Measurements from ENCODE around the gene RNF212. TPM values are rescaled to one million over a fixed set of nuclear protein-coding genes. Genes with fewer than 3 reads are reported as not detected.

The RNF212 gene
- total and polyA plus RNA-seq, 2 of the 13 experiments (the other 11 are each of a cell fraction or from before 2014, with no cell fraction given) = not detected

DNA sequence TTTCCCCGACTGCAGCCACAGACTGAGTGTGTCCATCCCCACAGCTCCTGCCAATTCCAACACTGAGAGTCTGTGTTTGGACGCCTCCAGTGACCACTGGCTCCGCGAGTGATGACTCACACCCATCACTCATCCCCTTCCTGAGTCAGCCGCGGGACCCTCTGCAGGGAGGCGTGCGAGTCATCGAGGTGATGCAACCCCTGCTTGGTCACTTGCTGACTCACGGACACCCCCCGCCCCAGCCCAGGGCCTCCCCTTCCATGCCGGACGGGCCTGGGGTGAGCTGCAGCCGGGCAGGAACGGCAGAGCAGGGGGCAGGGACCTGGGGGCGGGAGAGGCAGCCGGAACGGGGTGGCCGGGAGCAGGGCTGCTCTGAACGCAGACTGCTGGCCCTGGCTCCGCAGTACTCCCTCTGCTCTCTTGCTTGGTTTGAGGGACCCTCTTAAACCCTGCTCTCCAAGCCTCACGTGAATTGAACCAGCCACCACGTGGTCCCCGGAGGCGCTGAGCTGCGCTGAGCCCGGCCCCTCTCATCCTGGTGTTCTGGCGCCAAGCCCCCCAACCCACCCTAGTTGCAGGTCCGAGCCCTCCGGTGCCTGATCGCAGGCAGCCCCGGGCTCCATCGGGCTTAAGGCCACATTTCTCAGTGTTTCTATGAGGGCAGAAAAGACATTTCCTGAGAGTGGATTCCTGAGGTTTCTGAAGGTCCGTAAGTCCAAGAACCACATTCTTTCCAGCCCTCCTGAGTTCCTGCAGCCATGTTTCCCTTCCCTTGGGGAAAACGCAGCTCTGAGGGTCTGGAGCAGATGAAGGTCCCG is 69.5 kb downstream of the RNF212 start (continued):
- TF ChIP-seq MAFF (IDR thresholded peaks at IDR 0.05; ENCODE audit: low read depth, low read length) (peak; percentile 37; the same call in 1 of the 2 replicates), HDAC1 (CRISPR knock-in tag; IDR thresholded peaks at IDR 0.05) (peak; percentile 28; the same call in 1 of the 2 replicates), ZNF775 (CRISPR knock-in tag; IDR thresholded peaks at IDR 0.05; ENCODE audit: borderline replicate concordance) (no peak), POGZ (CRISPR knock-in tag; IDR thresholded peaks at IDR 0.05) (no peak), GATAD2A (CRISPR knock-in tag; IDR thresholded peaks at IDR 0.05) (peak; percentile 89), REPIN1 (CRISPR knock-in tag; IDR thresholded peaks at IDR 0.05; ENCODE audit: borderline replicate concordance, low read depth) (no peak), TBX2 (CRISPR knock-in tag; IDR thresholded peaks at IDR 0.05; ENCODE audit: borderline replicate concordance) (peak; percentile 55), HMG20A (CRISPR knock-in tag; IDR thresholded peaks at IDR 0.05; ENCODE audit: borderline replicate concordance) (peak; percentile 58; the same call in 1 of the 2 replicates), TRIM24 (CRISPR knock-in tag; IDR thresholded peaks at IDR 0.05) (no peak), ZC3H13 (CRISPR knock-in tag; IDR thresholded peaks at IDR 0.05) (no peak), BHLHE40 (IDR thresholded peaks at IDR 0.05; ENCODE audit: low read length) (peak; percentile 79)
- TF ChIP-seq, protein P1, sequence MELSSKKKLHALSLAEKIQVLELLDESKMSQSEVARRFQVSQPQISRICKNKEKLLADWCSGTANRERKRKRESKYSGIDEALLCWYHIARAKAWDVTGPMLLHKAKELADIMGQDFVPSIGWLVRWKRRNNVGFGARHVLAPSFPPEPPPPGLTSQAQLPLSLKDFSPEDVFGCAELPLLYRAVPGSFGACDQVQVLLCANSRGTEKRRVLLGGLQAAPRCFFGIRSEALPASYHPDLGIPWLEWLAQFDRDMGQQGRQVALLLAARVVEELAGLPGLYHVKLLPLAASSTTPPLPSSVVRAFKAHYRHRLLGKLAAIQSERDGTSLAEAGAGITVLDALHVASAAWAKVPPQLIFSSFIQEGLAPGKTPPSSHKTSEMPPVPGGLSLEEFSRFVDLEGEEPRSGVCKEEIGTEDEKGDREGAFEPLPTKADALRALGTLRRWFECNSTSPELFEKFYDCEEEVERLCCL (CRISPR knock-in tag; IDR thresholded peaks at IDR 0.05; ENCODE audit: borderline replicate concordance) = no peak
- TF ChIP-seq, protein P2, sequence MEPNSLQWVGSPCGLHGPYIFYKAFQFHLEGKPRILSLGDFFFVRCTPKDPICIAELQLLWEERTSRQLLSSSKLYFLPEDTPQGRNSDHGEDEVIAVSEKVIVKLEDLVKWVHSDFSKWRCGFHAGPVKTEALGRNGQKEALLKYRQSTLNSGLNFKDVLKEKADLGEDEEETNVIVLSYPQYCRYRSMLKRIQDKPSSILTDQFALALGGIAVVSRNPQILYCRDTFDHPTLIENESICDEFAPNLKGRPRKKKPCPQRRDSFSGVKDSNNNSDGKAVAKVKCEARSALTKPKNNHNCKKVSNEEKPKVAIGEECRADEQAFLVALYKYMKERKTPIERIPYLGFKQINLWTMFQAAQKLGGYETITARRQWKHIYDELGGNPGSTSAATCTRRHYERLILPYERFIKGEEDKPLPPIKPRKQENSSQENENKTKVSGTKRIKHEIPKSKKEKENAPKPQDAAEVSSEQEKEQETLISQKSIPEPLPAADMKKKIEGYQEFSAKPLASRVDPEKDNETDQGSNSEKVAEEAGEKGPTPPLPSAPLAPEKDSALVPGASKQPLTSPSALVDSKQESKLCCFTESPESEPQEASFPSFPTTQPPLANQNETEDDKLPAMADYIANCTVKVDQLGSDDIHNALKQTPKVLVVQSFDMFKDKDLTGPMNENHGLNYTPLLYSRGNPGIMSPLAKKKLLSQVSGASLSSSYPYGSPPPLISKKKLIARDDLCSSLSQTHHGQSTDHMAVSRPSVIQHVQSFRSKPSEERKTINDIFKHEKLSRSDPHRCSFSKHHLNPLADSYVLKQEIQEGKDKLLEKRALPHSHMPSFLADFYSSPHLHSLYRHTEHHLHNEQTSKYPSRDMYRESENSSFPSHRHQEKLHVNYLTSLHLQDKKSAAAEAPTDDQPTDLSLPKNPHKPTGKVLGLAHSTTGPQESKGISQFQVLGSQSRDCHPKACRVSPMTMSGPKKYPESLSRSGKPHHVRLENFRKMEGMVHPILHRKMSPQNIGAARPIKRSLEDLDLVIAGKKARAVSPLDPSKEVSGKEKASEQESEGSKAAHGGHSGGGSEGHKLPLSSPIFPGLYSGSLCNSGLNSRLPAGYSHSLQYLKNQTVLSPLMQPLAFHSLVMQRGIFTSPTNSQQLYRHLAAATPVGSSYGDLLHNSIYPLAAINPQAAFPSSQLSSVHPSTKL (CRISPR knock-in tag; IDR thresholded peaks at IDR 0.05) = peak; percentile 72
- TF ChIP-seq, protein P3, sequence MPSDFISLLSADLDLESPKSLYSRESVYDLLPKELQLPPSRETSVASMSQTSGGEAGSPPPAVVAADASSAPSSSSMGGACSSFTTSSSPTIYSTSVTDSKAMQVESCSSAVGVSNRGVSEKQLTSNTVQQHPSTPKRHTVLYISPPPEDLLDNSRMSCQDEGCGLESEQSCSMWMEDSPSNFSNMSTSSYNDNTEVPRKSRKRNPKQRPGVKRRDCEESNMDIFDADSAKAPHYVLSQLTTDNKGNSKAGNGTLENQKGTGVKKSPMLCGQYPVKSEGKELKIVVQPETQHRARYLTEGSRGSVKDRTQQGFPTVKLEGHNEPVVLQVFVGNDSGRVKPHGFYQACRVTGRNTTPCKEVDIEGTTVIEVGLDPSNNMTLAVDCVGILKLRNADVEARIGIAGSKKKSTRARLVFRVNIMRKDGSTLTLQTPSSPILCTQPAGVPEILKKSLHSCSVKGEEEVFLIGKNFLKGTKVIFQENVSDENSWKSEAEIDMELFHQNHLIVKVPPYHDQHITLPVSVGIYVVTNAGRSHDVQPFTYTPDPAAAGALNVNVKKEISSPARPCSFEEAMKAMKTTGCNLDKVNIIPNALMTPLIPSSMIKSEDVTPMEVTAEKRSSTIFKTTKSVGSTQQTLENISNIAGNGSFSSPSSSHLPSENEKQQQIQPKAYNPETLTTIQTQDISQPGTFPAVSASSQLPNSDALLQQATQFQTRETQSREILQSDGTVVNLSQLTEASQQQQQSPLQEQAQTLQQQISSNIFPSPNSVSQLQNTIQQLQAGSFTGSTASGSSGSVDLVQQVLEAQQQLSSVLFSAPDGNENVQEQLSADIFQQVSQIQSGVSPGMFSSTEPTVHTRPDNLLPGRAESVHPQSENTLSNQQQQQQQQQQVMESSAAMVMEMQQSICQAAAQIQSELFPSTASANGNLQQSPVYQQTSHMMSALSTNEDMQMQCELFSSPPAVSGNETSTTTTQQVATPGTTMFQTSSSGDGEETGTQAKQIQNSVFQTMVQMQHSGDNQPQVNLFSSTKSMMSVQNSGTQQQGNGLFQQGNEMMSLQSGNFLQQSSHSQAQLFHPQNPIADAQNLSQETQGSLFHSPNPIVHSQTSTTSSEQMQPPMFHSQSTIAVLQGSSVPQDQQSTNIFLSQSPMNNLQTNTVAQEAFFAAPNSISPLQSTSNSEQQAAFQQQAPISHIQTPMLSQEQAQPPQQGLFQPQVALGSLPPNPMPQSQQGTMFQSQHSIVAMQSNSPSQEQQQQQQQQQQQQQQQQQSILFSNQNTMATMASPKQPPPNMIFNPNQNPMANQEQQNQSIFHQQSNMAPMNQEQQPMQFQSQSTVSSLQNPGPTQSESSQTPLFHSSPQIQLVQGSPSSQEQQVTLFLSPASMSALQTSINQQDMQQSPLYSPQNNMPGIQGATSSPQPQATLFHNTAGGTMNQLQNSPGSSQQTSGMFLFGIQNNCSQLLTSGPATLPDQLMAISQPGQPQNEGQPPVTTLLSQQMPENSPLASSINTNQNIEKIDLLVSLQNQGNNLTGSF (CRISPR knock-in tag; IDR thresholded peaks at IDR 0.05) = no peak
- TF ChIP-seq, protein P4, sequence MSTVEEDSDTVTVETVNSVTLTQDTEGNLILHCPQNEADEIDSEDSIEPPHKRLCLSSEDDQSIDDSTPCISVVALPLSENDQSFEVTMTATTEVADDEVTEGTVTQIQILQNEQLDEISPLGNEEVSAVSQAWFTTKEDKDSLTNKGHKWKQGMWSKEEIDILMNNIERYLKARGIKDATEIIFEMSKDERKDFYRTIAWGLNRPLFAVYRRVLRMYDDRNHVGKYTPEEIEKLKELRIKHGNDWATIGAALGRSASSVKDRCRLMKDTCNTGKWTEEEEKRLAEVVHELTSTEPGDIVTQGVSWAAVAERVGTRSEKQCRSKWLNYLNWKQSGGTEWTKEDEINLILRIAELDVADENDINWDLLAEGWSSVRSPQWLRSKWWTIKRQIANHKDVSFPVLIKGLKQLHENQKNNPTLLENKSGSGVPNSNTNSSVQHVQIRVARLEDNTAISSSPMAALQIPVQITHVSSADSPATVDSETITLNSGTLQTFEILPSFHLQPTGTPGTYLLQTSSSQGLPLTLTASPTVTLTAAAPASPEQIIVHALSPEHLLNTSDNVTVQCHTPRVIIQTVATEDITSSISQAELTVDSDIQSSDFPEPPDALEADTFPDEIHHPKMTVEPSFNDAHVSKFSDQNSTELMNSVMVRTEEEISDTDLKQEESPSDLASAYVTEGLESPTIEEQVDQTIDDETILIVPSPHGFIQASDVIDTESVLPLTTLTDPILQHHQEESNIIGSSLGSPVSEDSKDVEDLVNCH (CRISPR knock-in tag; IDR thresholded peaks at IDR 0.05) = no peak

Measured in HepG2 (cell line).